Uterus (tissue), 4 donors: Measurements from ENCODE around the gene SFXN5. TPM values are rescaled to one million over a fixed set of nuclear protein-coding genes. Genes with fewer than 3 reads are reported as not detected.

Experiments
- DNase-seq, 2 donors: peaks; one replicate each; pipeline ENCODE4 v3.0.0-alpha.2; 2019 to 2020
- H3K27ac ChIP-seq, 2 donors: fragments of 200-600 bp; sonication (generic); 1 replicate in 1 of 2; 2 replicates in 1 of 2; pipeline ENCODE4 v1.5.1; 2016 to 2018
- H3K27me3 ChIP-seq, 2 donors: fragments of 200-600 bp; sonication (generic); one replicate each; pipeline ENCODE4 v1.5.1; 2018 to 2019; ENCODE audit warnings: control low read depth in 1 of 2
- H3K36me3 ChIP-seq, 2 donors: fragments of 200-600 bp; sonication (generic); one replicate each; pipeline ENCODE4 v1.5.1; 2019; ENCODE audit warnings: control low read depth in 1 of 2
- H3K4me1 ChIP-seq, 2 donors: fragments of 200-600 bp; sonication (generic); one replicate each; pipeline ENCODE4 v1.5.1; 2018 to 2019; ENCODE audit warnings: control low read depth in 1 of 2
- H3K4me3 ChIP-seq, 2 donors: fragments of 200-600 bp; sonication (generic); 1 replicate in 1 of 2; 2 replicates in 1 of 2; pipeline ENCODE4 v1.5.1; 2018 to 2019; ENCODE audit warnings: mild to moderate bottlenecking in 1 of 2
- H3K9me3 ChIP-seq, 2 donors: fragments of 200-600 bp; sonication (generic); one replicate each; pipeline ENCODE4 v1.5.1; 2019; ENCODE audit warnings: control low read depth in 1 of 2
- CTCF ChIP-seq, 4 experiments: fragments of 200-600 bp in 2 of 4; fragments of 450-650 bp in 2 of 4; sonication (generic) in 2 of 4; IDR thresholded peaks; one replicate each; pipeline ENCODE4 v1.5.1; 2016 to 2019; ENCODE audit warnings: antibody characterized with exemption in 4 of 4, mild to moderate bottlenecking in 2 of 4, moderate library complexity in 1 of 4
- POLR2A ChIP-seq, 2 donors: fragments of 450-650 bp; IDR thresholded peaks; one replicate each; pipeline ENCODE4 v1.6.1; 2016; ENCODE audit warnings: antibody characterized with exemption in 2 of 2, mild to moderate bottlenecking in 1 of 2, moderate library complexity in 1 of 2
- intact Hi-C: fragments of 100-400 bp; cut with DNase I; formaldehyde crosslinking; loops from one replicate; pipeline ENCODE4 v1.15.1; 2023; ENCODE audit warnings: low total_unique reads
- total RNA-seq, 4 donors: library from RNA; depleted of rRNA in 3 of 4; stranded (reverse); fragments of >200 nt in 3 of 4; gene quantifications; one replicate each; pipeline versions ENCODE4 v1.1.0 to v1.2.4, GENCODE V29; 2014 to 2023
- donor health status: DM: yes; HTN: yes; CAD: no.

Gene SFXN5
- total RNA-seq, 4 donors from 2014 or later: 2.1 to 16.0 (median 10.6) TPM

- TF ChIP-seq CTCF (IDR thresholded peaks at IDR 0.05): no peak
- no peak for TF ChIP-seq POLR2A (IDR thresholded peaks at IDR 0.05)
- intact Hi-C loops: loop anchor here (5.0 kb wide), 2 partner anchors 171 to 186 kb away; no protein-coding TSS in a partner anchor
- DNase-seq: peak; percentile 4 to 8
- H3K9me3 ChIP-seq: no peaks in the 10 kb centered on the region
- no peak overlapping the region for H3K27ac ChIP-seq
- H3K4me3 ChIP-seq: no peak overlapping the region
- no peaks in the 10 kb centered on the region for H3K4me1 ChIP-seq
- no peaks in the 10 kb centered on the region for H3K36me3 ChIP-seq
- no peaks in the 10 kb centered on the region for H3K27me3 ChIP-seq
Observed at GRCh38 chr2:72990695-72991438, 80.6 kb downstream of the SFXN5 start.

GRCh38 chr2:72989770-72990556, 81.5 kb downstream of the SFXN5 start:
- TF ChIP-seq POLR2A (IDR thresholded peaks at IDR 0.05): no peak
- no peak for TF ChIP-seq CTCF (IDR thresholded peaks at IDR 0.05)
- no peaks in the 10 kb centered on the region for H3K9me3 ChIP-seq
- H3K4me3 ChIP-seq: no peak overlapping the region
- no peaks in the 10 kb centered on the region for H3K4me1 ChIP-seq
- H3K36me3 ChIP-seq: no peaks in the 10 kb centered on the region
- intact Hi-C loops: loop anchor here (5.0 kb wide), 2 partner anchors 172 to 187 kb away; no protein-coding TSS in a partner anchor
- peak; percentile 14 to 55 for DNase-seq
- peak overlapping the region; percentile 28 to 29 for H3K27ac ChIP-seq
- no peaks in the 10 kb centered on the region for H3K27me3 ChIP-seq

- Histone ChIP-seq H3K4me1 (no peaks in the 10 kb centered on the region), H3K27ac (no peak overlapping the region), H3K9me3 (no peaks in the 10 kb centered on the region), H3K27me3 (no peaks in the 10 kb centered on the region), H3K4me3 (no peak overlapping the region), H3K36me3 (no peaks in the 10 kb centered on the region)
- TF ChIP-seq CTCF (IDR thresholded peaks at IDR 0.05): no peak
- no peak for TF ChIP-seq POLR2A (IDR thresholded peaks at IDR 0.05)
- DNase-seq: peak; percentile 1 to 6
- intact Hi-C loops: no loop called here
Observed at GRCh38 chr2:72988726-72989273, 82.7 kb downstream of the SFXN5 start.

GRCh38 chr2:72988041-72988440, 83.5 kb downstream of the SFXN5 start:
- TF ChIP-seq POLR2A (IDR thresholded peaks at IDR 0.05) (no peak), CTCF (IDR thresholded peaks at IDR 0.05) (no peak)
- H3K36me3 ChIP-seq: no peaks in the 10 kb centered on the region
- intact Hi-C loops: no loop called here
- no peaks in the 10 kb centered on the region for H3K9me3 ChIP-seq
- no peak overlapping the region for H3K27ac ChIP-seq
- no peaks in the 10 kb centered on the region for H3K4me1 ChIP-seq
- no peaks in the 10 kb centered on the region for H3K27me3 ChIP-seq
- no peak for DNase-seq
- no peak overlapping the region for H3K4me3 ChIP-seq
